GM12878 (cell line): Measurements from ENCODE around the gene KIF22. TPM values are rescaled to one million over a fixed set of nuclear protein-coding genes. Genes with fewer than 3 reads are reported as not detected.

Source experiments
- ATAC-seq: fragments of 200-7000 bp; cut with Tn5 transposase; 3 replicates; pipeline ENCODE4 v1.9.1; 2020; ENCODE audit warnings: mild to moderate bottlenecking, moderate library complexity
- BruUV-seq: library from RNA; stranded (reverse); fragments of 400-500 nt; replicated peaks from 2 replicates; lab custom pipeline; 2021; lab: Mats Ljungman, UMichigan
- CTCF ChIA-PET: fragments of 300-600 bp; sonication (Branson Sonifier 250); formaldehyde crosslinking; extraction: SDS; loops from one replicate; lab custom pipeline; 2021; ENCODE audit warnings: inconsistent platforms; lab: Yijun Ruan, JAX
- POLR2A ChIA-PET: fragments of 350-600 bp; formaldehyde crosslinking; extraction: SDS; loops from one replicate; lab custom pipeline; 2021; ENCODE audit warnings: inconsistent platforms; lab: Charles Lee
- RAD21 ChIA-PET: fragments of 300-600 bp; sonication (Branson Sonifier 250); formaldehyde crosslinking; loops from one replicate; lab custom pipeline; 2023; ENCODE audit warnings: antibody characterized with exemption; ENCODE audit not compliant: unreplicated experiment; lab: Charles Lee
- SMC1A ChIA-PET: fragments of 300-600 bp; sonication (Branson Sonifier 250); formaldehyde crosslinking; loops from one replicate; lab custom pipeline; 2023; ENCODE audit not compliant: unreplicated experiment, uncharacterized antibody; lab: Charles Lee
- DNase-seq: peaks from one replicate; pipeline ENCODE4 v3.0.0-alpha.2; 2011; ENCODE audit warnings: low read depth, low spot score
- FAIRE-seq: peaks from 3 replicates; lab custom pipeline; 2011; peaks lifted over from hg19 to GRCh38; lab: Jason Lieb, UNC
- H2AFZ ChIP-seq: 2 replicates; pipeline ENCODE4 v1.6.0; 2011; ENCODE audit warnings: low read depth, low read length, control low read depth; ENCODE audit not compliant: control insufficient read depth
- H3K27ac ChIP-seq: 2 replicates; pipeline ENCODE4 v1.5.1; 2011; ENCODE audit warnings: control low read depth; ENCODE audit not compliant: control insufficient read depth, insufficient read depth
- H3K27me3 ChIP-seq, 2 experiments: replicated peaks in 1 of 2; 2 replicates each; pipeline versions ENCODE4 v1.6.0 to v1.6.1; 2011; ENCODE audit warnings: low read length in 1 of 2; ENCODE audit not compliant: control insufficient read depth in 2 of 2, insufficient read depth in 2 of 2
- H3K36me3 ChIP-seq, 2 experiments: 2 replicates each; pipeline ENCODE4 v1.5.1; 2011; ENCODE audit warnings: low read length in 1 of 2; ENCODE audit not compliant: control insufficient read depth in 2 of 2, insufficient read depth in 2 of 2
- H3K4me1 ChIP-seq: 2 replicates; pipeline ENCODE4 v1.6.1; 2011; ENCODE audit warnings: mild to moderate bottlenecking, low read length, moderate library complexity, mixed read lengths; ENCODE audit not compliant: control insufficient read depth, insufficient read depth
- H3K4me2 ChIP-seq: 2 replicates; pipeline ENCODE4 v1.6.0; 2011; ENCODE audit warnings: control low read depth; ENCODE audit not compliant: control insufficient read depth, insufficient read depth
- H3K4me3 ChIP-seq: fragments of 200-600 bp; sonication (generic); 2 replicates; pipeline ENCODE4 v1.5.1; 2016
- H3K79me2 ChIP-seq: 2 replicates; pipeline ENCODE4 v1.6.0; 2011; ENCODE audit warnings: low read length; ENCODE audit not compliant: control insufficient read depth, insufficient read depth
- H3K9ac ChIP-seq: 2 replicates; pipeline ENCODE4 v1.8.0; 2011; ENCODE audit warnings: low read length, control low read depth, mixed read lengths; ENCODE audit not compliant: control insufficient read depth, insufficient read depth
- H3K9me3 ChIP-seq: replicated peaks from 3 replicates; pipeline ENCODE4 v1.5.1; 2011; ENCODE audit warnings: mild to moderate bottlenecking, low read length; ENCODE audit not compliant: control insufficient read depth, insufficient read depth
- H4K20me1 ChIP-seq: 2 replicates; pipeline ENCODE4 v1.6.0; 2011; ENCODE audit not compliant: control insufficient read depth, insufficient read depth
- MLLT1 ChIP-seq: fragments of 450-650 bp; IDR thresholded peaks from 2 replicates; pipeline ENCODE4 v1.6.1; 2016; ENCODE audit warnings: mild to moderate bottlenecking
- NR2C2 ChIP-seq: IDR thresholded peaks from 2 replicates; pipeline ENCODE4 v1.6.1; 2011; ENCODE audit warnings: borderline replicate concordance, low read depth; ENCODE audit not compliant: control insufficient read depth, insufficient read length
- NRF1 ChIP-seq: conservative IDR thresholded peaks from 2 replicates; pipeline ENCODE4 v1.6.1; 2011; ENCODE audit warnings: mild to moderate bottlenecking, low read depth, low read length, improper control_type of control experiment
- PML ChIP-seq: IDR thresholded peaks from 2 replicates; pipeline ENCODE4 v1.6.1; 2012; ENCODE audit warnings: low read length, inconsistent platforms
- SMARCA5 ChIP-seq: fragments of 450-650 bp; IDR thresholded peaks from 2 replicates; pipeline ENCODE4 v1.6.1; 2017; ENCODE audit warnings: mild to moderate bottlenecking
- ZBTB40 ChIP-seq: fragments of 450-650 bp; IDR thresholded peaks from 2 replicates; pipeline ENCODE4 v1.6.1; 2016; ENCODE audit warnings: mild to moderate bottlenecking, moderate library complexity, borderline replicate concordance
- ZNF274 ChIP-seq: IDR thresholded peaks from one replicate; pipeline ENCODE4 v1.8.0; 2011; ENCODE audit not compliant: insufficient read length, insufficient read depth
- WGBS: methylation state at CpG from one replicate; pipeline ENCODE4 v1.1.6; 2016; ENCODE audit warnings: low lambda C conversion rate; ENCODE audit not compliant: insufficient replicate concordance, insufficient coverage; ENCODE audit errors: missing lambda C conversion rate; 5-methylcytosine and 5-hydroxymethylcytosine counted together
- in situ Hi-C: fragments of 300-500 bp; cut with MboI; formaldehyde crosslinking; loops from 9 replicates; pipeline ENCODE4 v1.14.3; 2018; ENCODE audit warnings: mixed read lengths
- intact Hi-C: fragments of 100-400 bp; cut with micrococcal nuclease; formaldehyde crosslinking; loops from one replicate; pipeline ENCODE4 v1.14.2; 2022; ENCODE audit not compliant: unreplicated experiment
- polyA plus RNA-seq, 11 experiments: library from polyadenylated mRNA; depleted of rRNA in 4 of 11; unstranded in 6 of 11; stranded (reverse) in 5 of 11; fragments of >200 nt; fragmentation: Nextera tagmentation in 4 of 11; fragmentation: Illumina TruSeq in 1 of 11; extraction: Ambion mirVana in 4 of 11; extraction: Trizol in 1 of 11; gene quantifications; 1 replicate in 1 of 11; 2 replicates in 10 of 11; pipeline versions ENCODE4 v1.2.1 to v1.2.3, GENCODE V29; 2011 to 2016; ENCODE audit warnings: inconsistent platforms in 2 of 11, missing spikeins in 2 of 11, low read depth in 1 of 11
- total RNA-seq, 4 experiments: library from RNA; depleted of rRNA in 3 of 4; stranded (reverse); fragments of >200 nt in 3 of 4; fragmentation: Illumina TruSeq in 1 of 4; extraction: Trizol in 1 of 4; gene quantifications; 2 replicates each; pipeline versions ENCODE4 v1.2.1 to v1.2.3, GENCODE V29; 2013 to 2021

KIF22 gene
- total and polyA plus RNA-seq, 10 of the 15 experiments (the other 5 are each of a cell fraction or from before 2014, with no cell fraction given), result 7.6 to 158 (median 132) TPM

GRCh38 chr16:29845656-29846055, 55.1 kb downstream of the KIF22 start:
- in situ Hi-C loops (no loop called here), intact Hi-C loops (no loop called here)
- SMC1A ChIA-PET, result no interaction called here
- H3K27ac ChIP-seq, result no peak overlapping the region
- H2AFZ ChIP-seq, result no peak overlapping the region
- DNase-seq (no peak), FAIRE-seq (no peak), ATAC-seq (no peak)
- WGBS, result 88% methylated on average over 18 of the region's 18 CpGs
- H3K79me2 ChIP-seq, result no peaks in the 10 kb centered on the region
- H4K20me1 ChIP-seq, result no peaks in the 10 kb centered on the region
- BruUV-seq, result no TSS peak
- H3K9me3 ChIP-seq, result no peaks in the 10 kb centered on the region
- H3K4me1 ChIP-seq, result no peaks in the 10 kb centered on the region
- no peak overlapping the region for H3K9ac ChIP-seq
- peaks cover 3 to 5% of the 10 kb centered on the region in 2 experiments; a peak in 3 of 4 replicates for H3K36me3 ChIP-seq
- no peak for TF ChIP-seq SMARCA5
- no peak for TF ChIP-seq PML
- TF ChIP-seq MLLT1, result no peak
- no peak for TF ChIP-seq NR2C2
- TF ChIP-seq NRF1, result no peak
- TF ChIP-seq ZBTB40, result no peak
- no peak for TF ChIP-seq ZNF274
- POLR2A ChIA-PET, result interaction anchor here (0.5 to 1.0 kb wide), 2 partner anchors 34 to 117 kb away, joined by 3 read pairs; no protein-coding TSS in a partner anchor
- RAD21 ChIA-PET, result no interaction called here
- no peaks in the 10 kb centered on the region for H3K27me3 ChIP-seq
- no peak overlapping the region for H3K4me3 ChIP-seq
- no peak overlapping the region for H3K4me2 ChIP-seq
- CTCF ChIA-PET, result interaction anchor here (1.0 to 4.6 kb wide), 2 partner anchors 19 to 186 kb away, joined by 3 to 55 read pairs; no protein-coding TSS in a partner anchor
